GM12874 (cell line): ENCODE data around the gene NEGR1.

Source experiments
- TF ChIP-seq, protein P1 (sequence below): IDR thresholded peaks from 2 replicates; pipeline ENCODE4 v1.5.1; 2011; ENCODE audit warnings: low read depth, mild to moderate bottlenecking, control low read depth, low read length, moderate library complexity; ENCODE audit not compliant: insufficient read depth

NEGR1 gene

DNA sequence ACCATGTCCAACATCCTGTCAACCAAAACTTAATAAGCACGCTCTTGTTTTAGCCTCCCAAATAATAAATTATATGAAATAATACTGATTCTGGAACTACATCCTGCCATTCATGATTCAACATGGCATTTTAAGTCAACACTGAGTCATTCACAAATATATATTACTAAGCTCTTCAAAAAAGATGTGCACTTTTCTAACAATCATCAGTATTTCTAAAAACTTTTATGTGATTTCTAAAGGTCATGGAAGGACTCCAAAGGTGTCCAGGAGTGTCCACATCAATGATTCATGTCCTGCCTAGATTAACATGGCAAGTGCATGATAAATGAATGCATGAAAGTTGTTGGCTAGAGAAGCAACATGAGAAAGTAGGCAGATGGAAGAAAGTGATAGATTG, 51.6 kb downstream of the NEGR1 start:
- TF ChIP-seq, protein P1, sequence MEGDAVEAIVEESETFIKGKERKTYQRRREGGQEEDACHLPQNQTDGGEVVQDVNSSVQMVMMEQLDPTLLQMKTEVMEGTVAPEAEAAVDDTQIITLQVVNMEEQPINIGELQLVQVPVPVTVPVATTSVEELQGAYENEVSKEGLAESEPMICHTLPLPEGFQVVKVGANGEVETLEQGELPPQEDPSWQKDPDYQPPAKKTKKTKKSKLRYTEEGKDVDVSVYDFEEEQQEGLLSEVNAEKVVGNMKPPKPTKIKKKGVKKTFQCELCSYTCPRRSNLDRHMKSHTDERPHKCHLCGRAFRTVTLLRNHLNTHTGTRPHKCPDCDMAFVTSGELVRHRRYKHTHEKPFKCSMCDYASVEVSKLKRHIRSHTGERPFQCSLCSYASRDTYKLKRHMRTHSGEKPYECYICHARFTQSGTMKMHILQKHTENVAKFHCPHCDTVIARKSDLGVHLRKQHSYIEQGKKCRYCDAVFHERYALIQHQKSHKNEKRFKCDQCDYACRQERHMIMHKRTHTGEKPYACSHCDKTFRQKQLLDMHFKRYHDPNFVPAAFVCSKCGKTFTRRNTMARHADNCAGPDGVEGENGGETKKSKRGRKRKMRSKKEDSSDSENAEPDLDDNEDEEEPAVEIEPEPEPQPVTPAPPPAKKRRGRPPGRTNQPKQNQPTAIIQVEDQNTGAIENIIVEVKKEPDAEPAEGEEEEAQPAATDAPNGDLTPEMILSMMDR: no peak

- TF ChIP-seq, protein P1: no peak
Measured at GRCh38 chr1:72229893-72230292, 52.4 kb downstream of the NEGR1 start.

DNA sequence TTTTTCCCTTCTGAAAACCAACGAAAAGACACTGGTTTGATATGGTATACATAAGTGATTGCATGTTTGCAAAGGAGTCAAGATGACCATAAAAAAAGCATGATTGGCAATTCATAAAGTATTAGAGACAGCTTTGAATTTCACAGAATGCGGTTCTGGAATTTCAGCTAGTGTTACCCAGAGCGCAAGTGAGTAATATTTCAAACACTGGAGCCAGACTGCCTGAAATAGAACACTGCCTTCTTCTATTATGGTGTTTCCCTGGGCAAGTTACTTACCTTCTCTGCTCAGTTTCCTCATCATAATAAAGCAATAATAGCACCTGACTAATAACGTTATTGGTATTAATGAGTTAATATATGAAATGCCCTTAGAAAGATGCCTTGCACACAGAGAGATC, 54.7 kb downstream of the NEGR1 start:
- TF ChIP-seq, protein P1: no peak

GRCh38 chr1:72224506-72224905, 57.8 kb downstream of the NEGR1 start:
- TF ChIP-seq, protein P1: no peak

DNA sequence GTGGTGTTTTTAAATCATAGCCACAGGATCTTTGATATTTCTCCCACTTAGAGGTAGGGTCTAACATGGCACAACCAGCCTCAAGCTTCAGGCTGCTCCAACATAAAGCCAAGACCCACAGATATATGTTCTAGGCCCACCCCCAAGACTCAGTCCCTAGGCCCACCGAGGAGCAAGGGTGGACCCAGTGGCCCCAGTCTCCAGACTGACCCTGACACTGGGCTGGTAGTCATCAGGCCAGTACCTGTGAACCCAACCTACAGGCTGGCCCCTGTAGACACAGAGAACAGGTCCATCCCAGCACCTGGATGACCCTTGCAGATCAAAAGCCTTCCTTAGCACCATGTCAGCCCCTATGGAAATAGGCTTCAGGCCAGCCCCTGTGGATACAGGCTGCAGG, 60.5 kb downstream of the NEGR1 start:
- TF ChIP-seq, protein P1: no peak

DNA sequence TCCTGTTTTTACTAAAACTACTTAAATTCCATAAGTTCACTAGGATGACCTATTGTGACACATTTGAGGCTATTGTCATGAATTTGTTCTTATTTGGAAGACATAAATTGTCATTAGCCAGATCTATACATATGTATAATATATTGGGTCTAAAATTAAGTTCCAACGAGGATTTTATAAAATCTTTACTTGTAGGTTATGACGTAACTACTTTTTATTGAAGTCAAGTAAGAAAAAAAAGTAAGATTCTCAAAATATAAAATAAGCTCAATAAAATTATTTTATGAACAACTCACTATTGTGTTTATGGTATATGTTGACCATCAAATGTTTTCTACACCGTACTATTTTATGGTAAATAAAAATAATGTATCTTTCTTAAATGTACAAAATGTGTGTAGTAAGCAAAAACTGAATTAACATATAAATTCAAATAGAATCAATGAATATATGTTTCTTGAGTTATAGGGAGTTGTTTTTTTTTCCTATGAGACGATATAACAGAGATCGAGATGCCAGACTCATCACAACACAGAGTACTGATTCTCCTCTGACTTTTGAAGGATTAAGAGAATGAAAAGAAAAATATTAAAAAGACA, 64.1 kb downstream of the NEGR1 start:
- TF ChIP-seq, protein P1: no peak

DNA sequence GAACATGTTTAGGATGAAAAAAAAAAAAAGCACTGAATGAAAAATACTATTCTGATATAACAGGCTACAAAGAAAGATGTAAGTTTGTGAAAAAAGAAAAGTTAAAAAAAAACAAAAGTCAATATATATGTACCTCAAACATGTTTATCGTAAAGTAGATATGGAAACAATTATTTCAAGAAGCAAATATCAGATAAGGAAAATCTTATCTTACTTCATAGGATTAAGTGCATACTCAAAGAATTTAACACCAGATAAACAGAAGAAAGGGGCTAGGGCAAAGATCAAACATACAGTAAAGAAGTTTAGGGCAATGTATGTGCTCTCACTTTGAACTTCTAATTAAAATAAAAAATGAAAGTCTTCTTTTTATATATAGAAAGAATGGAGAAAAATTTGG, 75.3 kb downstream of the NEGR1 start:
- TF ChIP-seq, protein P1: no peak
